GM12878 (cell line): ENCODE results near the gene ATP6V0D1.

ENCODE experiments used
- CTCF ChIP-seq, 3 experiments: IDR thresholded peaks in 2 of 3; conservative IDR thresholded peaks in 1 of 3; 2 replicates each; pipeline ENCODE4 v1.5.1; 2011; ENCODE audit warnings: low read depth in 3 of 3, low read length in 3 of 3, mild to moderate bottlenecking in 3 of 3, control low read depth in 2 of 3, moderate library complexity in 2 of 3, inconsistent platforms in 1 of 3, mixed read lengths in 1 of 3; ENCODE audit not compliant: control insufficient read depth in 2 of 3, insufficient read depth in 1 of 3; ENCODE audit errors: extremely low read depth in 1 of 3
- EZH2 ChIP-seq: IDR thresholded peaks from 2 replicates; pipeline ENCODE4 v1.6.1; 2012; ENCODE audit warnings: low read depth, mild to moderate bottlenecking, control low read depth, inconsistent platforms, low read length, borderline replicate concordance; ENCODE audit not compliant: control insufficient read depth
- PBX3 ChIP-seq: IDR thresholded peaks from 2 replicates; pipeline ENCODE4 v1.6.1; 2011; ENCODE audit warnings: mild to moderate bottlenecking, low read depth, low read length, moderate library complexity; ENCODE audit not compliant: insufficient replicate concordance
- POLR2A ChIP-seq: IDR thresholded peaks from 2 replicates; pipeline ENCODE4 v1.6.1; 2011; ENCODE audit warnings: low read depth, mild to moderate bottlenecking, low read length
- TARDBP ChIP-seq: IDR thresholded peaks from 2 replicates; pipeline ENCODE4 v1.6.1; 2016; ENCODE audit warnings: borderline replicate concordance

- TF ChIP-seq CTCF (IDR thresholded peaks at IDR 0.05 in 2 of 3, conservative IDR thresholded peaks at IDR 0.05 in 1 of 3; ENCODE audit: control insufficient read depth in 2 of 3, extremely low read depth in 1 of 3, insufficient read depth in 1 of 3, low read depth in 3 of 3, low read length in 3 of 3) (no peak), PBX3 (no peak), POLR2A (no peak), EZH2 (no peak), TARDBP (no peak)
Measured at GRCh38 chr16:67404740-67405226, 76.2 kb downstream of the ATP6V0D1 start.
